ENCODE results near the gene FAM193A. TPM values are rescaled to one million over a fixed set of nuclear protein-coding genes. Genes with fewer than 3 reads are reported as not detected.
"Not testable (repeated sequence)": the region's sequence is repeated elsewhere in the genome, so short reads cannot be mapped to it uniquely, and the experiment has no call there.

FAM193A gene
- total RNA-seq, 1 experiment from 2014 or later, result 38.2 TPM

DNA sequence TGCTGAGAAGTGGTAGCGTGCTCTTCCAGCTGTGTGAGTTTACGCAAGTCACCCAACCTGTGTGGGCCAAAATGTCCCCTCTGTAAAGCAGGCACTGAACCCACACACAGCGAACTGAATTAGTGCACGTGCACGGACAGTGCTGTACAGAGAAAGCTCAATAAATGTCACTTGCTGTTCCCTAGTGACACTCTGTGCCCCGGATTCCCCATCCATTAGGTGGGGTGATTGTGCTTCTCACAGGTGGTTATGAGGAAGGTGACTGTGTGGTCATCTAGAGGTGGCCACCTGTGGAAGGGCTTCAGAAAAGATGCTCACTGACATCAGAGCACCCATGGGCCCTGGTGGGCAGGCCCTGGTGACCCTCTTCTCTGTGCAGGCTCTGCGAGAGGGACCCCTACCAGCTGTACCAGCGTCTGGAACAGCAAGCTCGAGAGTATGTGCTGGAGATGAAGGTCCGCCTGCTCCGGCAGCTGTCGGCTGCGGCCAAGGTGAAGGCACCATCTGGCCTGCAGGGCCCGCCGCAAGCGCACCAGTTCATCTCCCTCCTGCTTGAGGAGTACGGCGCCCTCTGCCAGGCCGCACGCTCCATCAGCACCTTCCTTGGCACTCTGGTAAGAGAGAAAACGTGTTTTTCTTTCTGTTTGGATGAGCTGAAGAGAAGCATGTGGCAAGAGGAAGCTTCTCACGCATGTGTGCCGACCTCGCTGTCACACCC lies 94.3 kb downstream of the FAM193A start:
- POLR2A ChIA-PET (ENCODE audit: low non-redundant PET), result no interaction called here
- no peaks in the 10 kb centered on the region for H3K9me3 ChIP-seq (ENCODE audit: low read depth, low read length, poor library complexity, severe bottlenecking)
- CTCF ChIA-PET, result no interaction called here
- H3K4me1 ChIP-seq (ENCODE audit: insufficient read depth, low read length, poor library complexity, severe bottlenecking), result no peaks in the 10 kb centered on the region
- TF ChIP-seq, protein P1, sequence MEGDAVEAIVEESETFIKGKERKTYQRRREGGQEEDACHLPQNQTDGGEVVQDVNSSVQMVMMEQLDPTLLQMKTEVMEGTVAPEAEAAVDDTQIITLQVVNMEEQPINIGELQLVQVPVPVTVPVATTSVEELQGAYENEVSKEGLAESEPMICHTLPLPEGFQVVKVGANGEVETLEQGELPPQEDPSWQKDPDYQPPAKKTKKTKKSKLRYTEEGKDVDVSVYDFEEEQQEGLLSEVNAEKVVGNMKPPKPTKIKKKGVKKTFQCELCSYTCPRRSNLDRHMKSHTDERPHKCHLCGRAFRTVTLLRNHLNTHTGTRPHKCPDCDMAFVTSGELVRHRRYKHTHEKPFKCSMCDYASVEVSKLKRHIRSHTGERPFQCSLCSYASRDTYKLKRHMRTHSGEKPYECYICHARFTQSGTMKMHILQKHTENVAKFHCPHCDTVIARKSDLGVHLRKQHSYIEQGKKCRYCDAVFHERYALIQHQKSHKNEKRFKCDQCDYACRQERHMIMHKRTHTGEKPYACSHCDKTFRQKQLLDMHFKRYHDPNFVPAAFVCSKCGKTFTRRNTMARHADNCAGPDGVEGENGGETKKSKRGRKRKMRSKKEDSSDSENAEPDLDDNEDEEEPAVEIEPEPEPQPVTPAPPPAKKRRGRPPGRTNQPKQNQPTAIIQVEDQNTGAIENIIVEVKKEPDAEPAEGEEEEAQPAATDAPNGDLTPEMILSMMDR (conservative IDR thresholded peaks at IDR 0.05; ENCODE audit: low read depth, low read length), result no peak
- no peak for TF ChIP-seq EZH2 (IDR thresholded peaks at IDR 0.05; ENCODE audit: borderline replicate concordance, low read depth, low read length, poor library complexity, severe bottlenecking)
- no peak overlapping the region for H3K27ac ChIP-seq (ENCODE audit: low read depth, low read length, poor library complexity, severe bottlenecking)
- intact Hi-C loops (cut with micrococcal nuclease; ENCODE audit: unreplicated experiment), result no loop called here
- H3K27me3 ChIP-seq (replicated peaks; ENCODE audit: insufficient read depth, low read depth, low read length, poor library complexity), result no peaks in the 10 kb centered on the region
- no peak for DNase-seq (ENCODE audit: low spot score)
- H3K4me3 ChIP-seq (ENCODE audit: low read depth, low read length, poor library complexity, severe bottlenecking), result no peak overlapping the region
- BruUV-seq (replicated peaks), result no TSS peak
- H3K36me3 ChIP-seq (ENCODE audit: insufficient read depth, low read length, poor library complexity, severe bottlenecking), result peaks cover 35% of the 10 kb centered on the region

DNA sequence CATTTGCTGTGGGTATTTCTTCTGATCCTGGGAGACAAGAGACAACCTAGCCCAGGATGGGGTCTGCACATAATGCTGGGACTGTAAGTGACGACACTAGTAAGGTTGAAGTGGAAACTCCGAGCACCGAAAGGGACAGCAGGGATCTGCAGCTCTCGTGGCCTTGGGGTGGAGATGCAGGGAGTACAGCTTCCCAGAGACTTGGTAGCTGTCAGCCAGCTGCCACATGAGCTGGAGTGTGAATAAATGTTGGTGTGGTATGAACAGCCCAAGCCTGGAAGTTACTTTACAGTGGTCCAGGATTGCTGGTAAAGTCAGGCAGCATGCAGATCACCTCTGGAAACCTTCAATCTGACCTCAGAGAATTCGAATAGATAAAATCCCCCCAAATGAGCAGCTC lies 97.6 kb downstream of the FAM193A start:
- TF ChIP-seq, protein P1 (conservative IDR thresholded peaks at IDR 0.05; ENCODE audit: low read depth, low read length), result no peak
- no peak for TF ChIP-seq EZH2 (IDR thresholded peaks at IDR 0.05; ENCODE audit: borderline replicate concordance, low read depth, low read length, poor library complexity, severe bottlenecking)
- H3K27ac ChIP-seq (ENCODE audit: low read depth, low read length, poor library complexity, severe bottlenecking), result no peak overlapping the region
- peaks cover 21% of the 10 kb centered on the region for H3K36me3 ChIP-seq (ENCODE audit: insufficient read depth, low read length, poor library complexity, severe bottlenecking)
- H3K4me3 ChIP-seq (ENCODE audit: low read depth, low read length, poor library complexity, severe bottlenecking), result no peak overlapping the region
- no TSS peak for BruUV-seq (replicated peaks)
- H3K4me1 ChIP-seq (ENCODE audit: insufficient read depth, low read length, poor library complexity, severe bottlenecking), result no peaks in the 10 kb centered on the region
- POLR2A ChIA-PET (ENCODE audit: low non-redundant PET), result no interaction called here
- CTCF ChIA-PET, result no interaction called here
- H3K9me3 ChIP-seq (ENCODE audit: low read depth, low read length, poor library complexity, severe bottlenecking), result no peaks in the 10 kb centered on the region
- H3K27me3 ChIP-seq (replicated peaks; ENCODE audit: insufficient read depth, low read depth, low read length, poor library complexity), result no peaks in the 10 kb centered on the region
- intact Hi-C loops (cut with micrococcal nuclease; ENCODE audit: unreplicated experiment), result no loop called here
- no peak for DNase-seq (ENCODE audit: low spot score)

DNA sequence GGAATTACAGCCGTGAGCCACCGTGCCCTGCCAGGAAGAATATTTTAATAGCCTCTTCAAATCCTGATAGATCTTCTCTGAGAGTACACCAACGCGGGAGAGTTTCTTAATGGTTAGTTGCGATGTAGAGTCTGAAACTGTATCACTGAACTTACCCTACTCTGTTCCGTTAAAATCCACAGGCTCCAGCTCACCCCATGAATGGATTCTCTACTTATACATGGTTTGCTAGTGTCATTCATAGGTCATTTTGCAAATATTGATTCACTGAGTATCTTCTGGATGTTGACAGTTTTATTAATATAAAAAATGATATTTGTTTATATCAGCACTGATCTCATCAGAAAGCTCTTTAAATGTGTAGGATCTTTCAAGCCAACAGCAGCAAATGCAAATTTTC lies 99.9 kb downstream of the FAM193A start:
- H3K36me3 ChIP-seq (ENCODE audit: insufficient read depth, low read length, poor library complexity, severe bottlenecking), result peaks cover 33% of the 10 kb centered on the region
- H3K4me3 ChIP-seq (ENCODE audit: low read depth, low read length, poor library complexity, severe bottlenecking), result no peak overlapping the region
- intact Hi-C loops (cut with micrococcal nuclease; ENCODE audit: unreplicated experiment), result no loop called here
- CTCF ChIA-PET, result no interaction called here
- POLR2A ChIA-PET (ENCODE audit: low non-redundant PET), result no interaction called here
- H3K27ac ChIP-seq (ENCODE audit: low read depth, low read length, poor library complexity, severe bottlenecking), result no peak overlapping the region
- no peaks in the 10 kb centered on the region for H3K27me3 ChIP-seq (replicated peaks; ENCODE audit: insufficient read depth, low read depth, low read length, poor library complexity)
- no peak for DNase-seq (ENCODE audit: low spot score)
- TF ChIP-seq, protein P1 (conservative IDR thresholded peaks at IDR 0.05; ENCODE audit: low read depth, low read length), result no peak
- no peak for TF ChIP-seq EZH2 (IDR thresholded peaks at IDR 0.05; ENCODE audit: borderline replicate concordance, low read depth, low read length, poor library complexity, severe bottlenecking)
- no TSS peak for BruUV-seq (replicated peaks)
- H3K9me3 ChIP-seq (ENCODE audit: low read depth, low read length, poor library complexity, severe bottlenecking), result no peaks in the 10 kb centered on the region
- H3K4me1 ChIP-seq (ENCODE audit: insufficient read depth, low read length, poor library complexity, severe bottlenecking), result no peaks in the 10 kb centered on the region

DNA sequence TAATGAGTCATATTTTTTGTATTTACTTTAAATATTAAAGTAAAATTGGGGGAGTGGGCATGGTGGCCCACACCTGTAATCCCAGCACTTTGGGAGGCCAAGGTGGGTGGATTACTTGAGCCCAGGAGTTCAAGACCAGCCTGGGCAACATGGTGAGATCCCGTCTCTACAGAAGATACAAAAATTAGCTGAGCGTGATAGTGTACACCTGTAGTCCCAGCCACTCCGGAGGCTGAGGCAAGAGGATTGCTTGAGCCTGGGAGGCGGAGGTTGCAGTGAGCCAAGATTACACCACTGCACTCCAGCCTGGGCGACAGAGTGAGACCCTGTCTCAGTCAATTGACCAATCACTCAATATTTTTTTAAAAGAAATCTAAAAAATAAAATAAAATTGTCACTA lies 100.5 kb downstream of the FAM193A start:
- CTCF ChIA-PET; intact Hi-C loops (cut with micrococcal nuclease; ENCODE audit: unreplicated experiment); POLR2A ChIA-PET (ENCODE audit: low non-redundant PET); H3K27me3 ChIP-seq (replicated peaks; ENCODE audit: insufficient read depth, low read depth, low read length, poor library complexity); BruUV-seq (replicated peaks); H3K27ac ChIP-seq (ENCODE audit: low read depth, low read length, poor library complexity, severe bottlenecking); H3K4me1 ChIP-seq (ENCODE audit: insufficient read depth, low read length, poor library complexity, severe bottlenecking); H3K4me3 ChIP-seq (ENCODE audit: low read depth, low read length, poor library complexity, severe bottlenecking); DNase-seq (ENCODE audit: low spot score); H3K9me3 ChIP-seq (ENCODE audit: low read depth, low read length, poor library complexity, severe bottlenecking): not testable (repeated sequence)
- H3K36me3 ChIP-seq (ENCODE audit: insufficient read depth, low read length, poor library complexity, severe bottlenecking), result peaks cover 27% of the 10 kb centered on the region
